NCI-H345 treated with DMSO at 0.1 percent for 48 hours (cell line): ENCODE results near the gene CCDC85C.

Source experiments
- DNase-seq: peaks from one replicate; lab custom pipeline; 2025; ENCODE audit not compliant: unreplicated experiment; lab: John Stamatoyannopoulos, UW

The CCDC85C gene

DNA sequence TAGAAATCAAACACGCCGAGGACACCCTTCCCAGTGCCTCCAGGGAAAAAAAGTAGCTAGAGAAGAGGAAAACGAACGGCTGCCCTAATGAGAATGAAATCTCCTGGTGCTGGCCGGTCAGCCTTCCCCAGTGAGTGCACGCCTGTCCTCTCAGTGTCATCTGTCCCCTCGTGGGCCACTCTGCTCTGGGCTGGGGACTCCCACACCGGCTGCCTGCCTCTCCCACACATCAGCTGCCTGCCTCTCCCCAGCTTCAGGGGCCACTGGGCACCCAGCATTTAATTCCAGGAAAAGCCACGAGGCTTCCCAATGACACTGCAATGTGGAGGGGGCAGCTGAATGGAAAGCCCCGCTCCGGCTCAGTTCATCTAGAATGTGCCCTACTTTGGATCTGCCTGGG is 59.0 kb downstream of the CCDC85C start:
- DNase-seq: no peak

DNA sequence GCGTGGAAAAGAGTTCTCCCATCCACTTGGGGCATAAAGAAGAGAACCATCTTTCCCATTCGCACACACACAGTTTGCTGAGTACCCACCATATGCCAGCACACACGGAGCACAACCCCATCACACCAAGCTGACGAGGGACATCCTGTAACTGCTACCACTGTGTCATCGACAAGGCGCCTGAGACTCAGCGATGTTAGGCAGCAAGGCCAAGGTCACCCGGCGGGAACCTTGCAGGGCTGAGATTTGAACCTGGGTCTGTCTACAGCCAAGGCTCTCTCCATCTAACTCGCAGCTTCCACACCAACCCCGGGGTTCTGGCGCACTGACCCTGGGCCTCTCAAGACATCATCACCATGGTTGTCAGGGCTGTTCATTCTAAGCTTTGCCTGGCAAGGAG is 60.0 kb downstream of the CCDC85C start:
- no peak for DNase-seq

DNA sequence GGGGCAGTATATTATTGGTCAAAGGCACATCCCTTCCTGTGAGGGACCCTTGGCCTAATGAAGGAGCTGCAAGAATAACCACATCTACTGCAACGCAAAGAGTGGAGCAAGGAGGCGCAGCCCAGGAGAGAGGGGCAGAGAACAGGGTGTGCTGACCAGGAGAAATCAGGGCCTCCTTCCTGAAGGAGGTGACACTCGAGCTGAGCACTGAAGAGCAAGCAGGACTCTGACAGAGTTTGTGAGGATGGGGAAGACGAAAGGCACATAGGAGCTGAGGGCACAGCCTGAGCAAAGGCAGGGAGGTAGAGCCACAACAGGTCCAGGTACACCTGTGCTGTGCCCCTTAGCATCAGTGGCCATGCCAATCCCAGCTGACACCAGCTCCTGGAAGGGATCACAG is 60.6 kb downstream of the CCDC85C start:
- no peak for DNase-seq

DNA sequence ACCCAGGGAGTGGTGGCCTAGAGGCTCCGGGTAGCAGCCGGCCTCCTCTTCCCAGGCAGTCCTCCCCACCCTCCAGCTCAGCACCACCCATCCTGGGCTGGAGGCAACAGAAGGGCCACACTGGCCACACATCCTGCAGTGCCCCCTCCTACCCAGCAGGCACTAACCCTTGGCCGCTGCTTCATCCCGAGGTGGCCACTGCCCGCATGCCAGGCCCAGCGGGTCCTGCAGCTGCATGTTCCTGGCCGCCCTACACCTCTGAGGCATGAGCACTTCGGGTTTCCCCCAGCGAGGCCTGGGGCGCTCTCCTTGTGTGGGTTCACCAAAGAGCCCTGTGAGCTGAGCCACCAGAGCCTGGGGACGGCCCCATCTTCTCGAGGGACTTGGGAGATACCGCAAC is 61.4 kb downstream of the CCDC85C start:
- no peak for DNase-seq

DNA sequence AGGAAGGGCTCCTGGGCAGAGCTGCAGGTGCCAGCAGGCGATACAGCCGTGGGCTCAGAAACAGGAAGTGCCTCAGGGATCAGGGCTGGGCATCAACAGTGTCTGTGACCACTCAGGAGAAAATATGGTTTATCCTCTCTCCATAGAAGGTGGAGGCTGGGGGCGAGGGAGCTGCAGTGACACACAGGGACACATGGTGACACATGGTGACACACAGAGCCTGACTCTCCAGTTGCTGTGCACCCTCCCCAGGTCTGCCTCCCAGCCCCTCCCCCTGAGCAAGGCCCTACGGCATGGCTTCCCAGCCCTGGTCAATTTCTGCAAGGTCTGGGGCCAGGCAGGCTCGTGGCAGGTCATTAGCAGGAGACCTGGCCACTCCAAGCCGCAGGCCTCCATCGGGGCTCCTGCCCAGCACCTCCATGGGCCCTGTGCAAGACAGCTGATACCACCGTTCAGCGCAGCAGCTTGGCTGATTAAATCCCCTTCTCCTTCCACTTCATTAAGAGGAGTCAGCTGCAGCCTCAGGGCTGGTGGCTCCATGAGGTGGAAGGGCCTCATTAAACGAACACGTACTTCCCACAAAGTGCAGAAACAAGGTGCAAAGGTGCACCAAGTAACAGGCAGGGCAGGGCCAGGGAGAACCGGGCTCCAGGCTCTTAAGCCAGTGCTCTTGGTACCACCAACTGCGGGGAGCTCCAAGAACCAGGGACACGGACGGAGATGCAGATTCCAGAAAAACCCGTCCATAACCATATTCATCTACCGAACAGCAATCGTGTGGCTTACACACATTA is 62.1 kb downstream of the CCDC85C start:
- no peak for DNase-seq

DNA sequence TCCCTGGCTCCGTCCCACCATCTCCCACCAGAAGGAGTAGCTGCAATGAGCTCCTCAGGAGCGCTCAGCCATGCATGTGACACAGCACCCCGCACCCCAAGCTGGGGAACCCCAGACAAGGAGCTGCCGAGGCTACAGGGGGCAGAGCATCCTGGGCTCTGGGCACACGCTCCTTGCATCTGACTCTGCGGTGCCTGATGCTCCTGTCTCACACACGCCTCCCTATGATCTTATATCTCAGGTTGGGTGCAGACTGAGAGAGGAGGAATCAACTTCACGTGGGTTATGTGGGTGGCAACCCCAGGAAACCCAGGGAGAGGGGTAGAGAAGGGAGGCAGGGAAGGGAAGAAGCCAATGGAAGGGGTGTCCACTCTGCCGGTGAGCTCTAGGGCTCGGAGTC is 62.8 kb downstream of the CCDC85C start:
- no peak for DNase-seq

DNA sequence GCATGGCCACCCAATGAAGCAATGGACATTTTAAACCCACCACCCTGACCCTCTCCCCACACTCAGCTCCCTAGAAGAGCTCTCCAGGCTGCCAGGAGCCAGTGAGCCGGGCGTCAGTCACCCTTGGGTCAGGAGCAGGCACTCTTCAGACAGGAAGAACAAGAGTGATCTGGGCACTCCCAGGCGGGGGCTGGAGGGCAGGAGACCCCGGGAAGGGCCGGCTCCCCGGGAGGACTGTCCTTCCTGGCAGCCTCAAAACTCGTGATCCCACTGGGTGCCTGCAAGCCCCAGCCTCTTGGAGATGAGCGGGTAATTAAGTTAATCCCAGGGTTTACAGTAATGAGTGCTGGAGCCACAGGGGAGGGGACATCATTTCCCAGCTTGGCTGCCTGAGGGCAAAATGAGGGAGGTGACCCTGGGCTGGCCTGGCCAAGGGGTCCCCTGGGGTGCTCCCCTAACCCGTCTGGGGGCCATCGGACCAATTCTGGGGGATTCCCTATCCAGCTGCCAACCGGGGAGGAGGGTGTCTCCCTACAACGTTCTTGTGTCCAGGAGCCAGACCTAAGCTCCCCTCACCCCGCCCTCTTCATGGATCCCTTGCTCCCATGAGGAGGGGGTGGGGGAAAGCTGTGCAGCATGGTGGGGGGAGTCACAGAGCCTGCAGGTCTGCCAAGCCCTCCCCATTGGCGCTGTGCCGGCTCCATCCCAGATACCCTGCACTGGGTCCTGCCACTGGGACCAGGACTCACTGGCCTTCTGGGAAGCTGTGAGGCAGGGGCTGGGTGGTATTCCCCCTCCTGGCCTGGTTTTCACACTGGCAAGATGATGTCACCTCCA is 63.6 kb downstream of the CCDC85C start:
- no peak for DNase-seq

DNA sequence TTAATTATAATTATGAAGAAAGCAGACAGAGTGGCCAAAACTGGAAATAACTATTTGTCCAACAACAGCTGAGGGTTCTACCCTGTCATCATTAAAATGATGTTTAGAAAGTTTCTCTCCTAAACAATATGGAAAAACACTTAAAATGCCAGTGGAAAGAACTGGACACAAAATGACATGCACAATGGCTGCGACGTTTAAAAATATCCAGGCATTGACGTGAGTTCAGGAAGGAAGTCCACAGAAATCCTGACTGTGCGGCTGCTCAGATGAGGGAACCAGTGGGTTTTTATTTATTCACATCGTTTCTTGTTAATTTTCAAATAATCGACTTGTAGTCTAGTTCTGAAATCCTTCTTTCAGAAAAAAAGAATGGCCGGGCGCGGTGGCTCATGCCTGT is 64.5 kb downstream of the CCDC85C start:
- DNase-seq: no peak

DNA sequence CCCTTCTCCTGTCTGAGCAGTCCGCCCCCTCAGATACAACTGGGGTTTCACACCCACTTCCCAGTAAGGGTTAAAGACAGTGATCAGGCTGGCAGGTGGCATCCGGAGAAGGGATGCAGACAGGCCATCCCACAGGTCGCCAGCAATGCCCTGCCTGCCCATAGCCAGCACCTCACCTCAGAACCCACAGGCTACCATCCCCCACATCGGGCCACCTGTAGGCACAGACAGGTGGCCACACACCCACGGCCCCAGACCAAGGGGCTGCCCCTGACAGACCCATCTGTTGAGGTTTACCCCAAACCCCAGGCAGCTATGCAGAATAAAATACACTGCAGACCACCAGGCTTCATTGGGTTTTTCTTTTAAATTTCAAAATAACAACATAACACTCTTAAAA is 65.3 kb downstream of the CCDC85C start:
- no peak for DNase-seq

DNA sequence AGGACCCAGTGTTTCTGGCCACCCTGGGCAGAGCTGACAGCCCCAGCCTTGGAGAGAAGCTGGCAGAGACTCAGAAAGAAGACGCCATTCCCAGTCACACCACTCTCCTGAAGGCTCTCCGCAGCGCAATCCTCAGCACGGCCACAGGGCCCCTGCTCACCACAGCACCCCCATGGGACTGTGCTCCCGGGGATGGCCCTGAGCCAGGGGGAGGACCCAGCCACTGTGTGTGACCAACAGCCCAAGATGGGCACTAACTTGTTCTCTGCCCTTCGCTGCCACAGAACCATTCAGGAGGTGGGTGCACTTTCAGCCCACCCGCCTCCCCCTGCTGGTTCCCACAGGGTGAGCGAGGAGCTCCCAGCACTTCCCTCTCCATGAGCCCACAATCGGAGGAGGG is 65.7 kb downstream of the CCDC85C start:
- DNase-seq: no peak

DNA sequence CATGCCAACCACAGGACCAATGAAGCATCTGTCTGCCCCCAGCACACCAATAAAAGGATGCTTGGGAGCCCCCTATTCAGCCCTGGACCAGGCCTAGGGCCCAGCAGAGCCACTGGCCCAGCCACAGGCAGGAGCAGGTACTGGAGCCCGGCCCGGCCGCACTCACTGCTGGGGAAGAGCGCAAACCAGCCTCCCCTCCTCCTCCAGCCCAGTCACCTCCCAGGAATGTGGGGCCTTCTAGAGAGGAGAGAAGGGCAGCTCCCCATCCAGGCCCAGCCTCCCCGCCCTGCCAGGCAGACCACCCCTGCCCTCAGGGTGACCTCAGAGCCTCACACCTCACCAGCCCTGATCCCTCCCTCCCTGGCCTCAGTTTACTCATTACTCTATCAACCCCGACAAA is 66.6 kb downstream of the CCDC85C start:
- DNase-seq: no peak

DNA sequence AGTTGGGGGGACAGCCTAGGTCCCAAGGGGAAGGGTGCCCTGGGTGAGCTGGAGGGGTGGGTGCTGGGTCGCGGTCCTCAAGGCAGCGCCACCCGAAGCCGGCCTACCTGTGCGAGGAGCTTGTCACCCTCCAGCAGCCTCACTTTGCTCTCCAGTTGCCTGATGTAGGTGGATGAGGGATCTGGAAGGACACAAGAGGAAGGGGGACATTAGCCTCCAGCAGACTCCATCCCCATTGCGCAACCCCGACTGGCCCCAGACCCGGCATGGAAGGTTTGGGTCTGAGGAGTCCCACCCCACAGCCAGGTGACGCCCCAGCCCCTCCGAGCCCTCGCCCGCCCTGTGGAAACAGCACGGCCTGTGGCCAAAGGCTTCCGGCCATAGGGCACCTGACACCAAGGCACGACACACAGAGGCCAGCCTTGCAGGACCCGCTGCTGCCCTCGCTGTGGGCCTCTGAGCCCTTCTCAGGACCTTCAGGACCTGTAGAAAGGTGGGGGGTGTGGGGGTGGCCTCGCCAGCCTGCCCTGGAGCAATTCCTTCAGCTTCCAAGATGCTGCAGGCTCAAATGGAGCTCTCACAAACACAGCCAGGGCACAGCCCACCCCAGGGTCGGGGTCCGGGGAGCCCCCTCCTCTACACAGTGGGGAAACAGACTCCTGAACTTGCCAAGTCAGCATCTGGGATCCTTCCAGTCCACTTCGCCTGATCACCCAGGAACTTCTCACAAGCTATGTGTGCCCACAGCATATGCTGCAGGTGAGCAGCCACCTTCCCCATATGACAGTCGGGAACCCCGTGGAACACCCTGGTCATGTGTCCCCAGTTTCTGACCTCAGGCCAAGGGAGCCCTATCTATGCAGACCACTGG is 67.9 kb downstream of the CCDC85C start:
- DNase-seq: no peak

DNA sequence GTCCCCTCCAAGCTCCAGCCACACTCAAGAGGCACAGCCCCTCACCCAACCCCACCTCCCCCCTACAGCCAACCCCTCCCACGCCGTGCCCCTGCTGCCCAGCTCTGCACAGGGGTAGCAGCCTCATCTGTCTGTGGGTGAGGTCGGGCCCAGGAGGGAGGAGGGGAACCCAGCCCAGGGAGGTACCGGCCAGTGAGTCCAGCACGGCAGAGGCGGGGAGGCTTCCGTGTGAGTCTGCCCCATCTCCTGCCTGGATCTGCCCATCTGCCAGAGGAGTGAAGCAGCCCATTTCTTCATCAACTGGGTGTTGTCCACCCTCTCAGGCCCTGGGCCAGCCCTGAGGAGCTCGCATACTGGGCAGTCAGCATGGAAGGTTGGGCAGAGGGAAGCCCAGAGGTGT is 68.6 kb downstream of the CCDC85C start:
- no peak for DNase-seq

DNA sequence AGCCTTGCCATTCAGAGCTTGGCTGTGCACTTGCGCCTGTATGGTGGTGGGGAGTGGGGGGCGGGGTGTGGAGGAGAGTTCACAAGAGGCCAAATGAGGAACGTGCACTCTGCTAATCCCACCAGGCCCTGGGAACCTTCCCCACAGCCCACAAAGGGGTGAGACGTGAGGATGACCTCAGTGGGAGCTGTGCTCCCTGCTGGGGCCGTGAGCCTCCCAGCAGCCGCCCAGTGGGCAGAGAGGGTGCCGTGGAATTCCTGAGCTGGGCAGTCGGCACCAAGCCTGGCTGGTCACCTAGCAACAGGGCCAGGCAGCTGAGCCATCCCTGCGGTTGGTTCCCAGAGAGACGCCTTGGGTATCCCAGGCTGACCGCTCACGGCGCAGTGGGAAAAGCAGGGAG is 69.1 kb downstream of the CCDC85C start:
- DNase-seq: no peak

DNA sequence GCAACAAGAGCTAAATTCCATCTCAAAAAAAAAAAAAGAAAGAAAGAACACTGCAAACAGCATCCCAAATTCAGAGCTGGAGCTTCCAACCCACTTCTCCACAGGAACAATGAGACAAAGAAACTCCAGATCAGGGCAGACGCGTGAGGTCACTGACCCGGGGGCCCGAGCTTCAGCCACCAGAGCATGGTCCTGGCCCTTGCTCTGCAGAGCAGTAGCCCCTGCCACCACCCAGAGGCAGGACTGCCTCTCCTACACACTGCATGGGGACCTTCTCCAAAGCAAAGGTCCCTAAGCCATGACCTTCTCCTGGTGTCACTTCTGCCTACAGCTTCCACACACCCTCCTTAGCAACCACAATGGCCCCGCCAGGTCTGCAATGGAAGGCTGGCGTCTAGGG is 69.7 kb downstream of the CCDC85C start:
- DNase-seq: no peak

DNA sequence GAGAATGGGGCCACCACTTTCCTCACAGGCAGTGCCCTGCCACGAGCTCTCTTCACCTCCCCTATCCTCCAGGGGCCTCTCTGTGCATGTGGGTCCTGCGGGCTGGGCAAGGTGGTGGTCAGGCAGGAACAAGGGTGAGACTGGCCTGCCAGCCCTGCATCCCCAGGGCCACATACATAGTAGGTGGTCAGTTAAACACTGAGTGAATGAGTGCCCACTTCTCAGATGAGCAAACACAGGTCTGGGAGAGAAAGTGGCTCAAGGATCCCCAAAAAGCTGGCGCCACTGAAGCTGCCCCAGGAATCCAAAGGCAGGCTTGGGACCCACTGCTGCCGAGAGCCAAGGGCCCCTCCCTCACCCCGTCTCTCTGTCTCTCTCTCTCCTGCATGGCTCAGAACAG is 71.7 kb downstream of the CCDC85C start:
- no peak for DNase-seq

DNA sequence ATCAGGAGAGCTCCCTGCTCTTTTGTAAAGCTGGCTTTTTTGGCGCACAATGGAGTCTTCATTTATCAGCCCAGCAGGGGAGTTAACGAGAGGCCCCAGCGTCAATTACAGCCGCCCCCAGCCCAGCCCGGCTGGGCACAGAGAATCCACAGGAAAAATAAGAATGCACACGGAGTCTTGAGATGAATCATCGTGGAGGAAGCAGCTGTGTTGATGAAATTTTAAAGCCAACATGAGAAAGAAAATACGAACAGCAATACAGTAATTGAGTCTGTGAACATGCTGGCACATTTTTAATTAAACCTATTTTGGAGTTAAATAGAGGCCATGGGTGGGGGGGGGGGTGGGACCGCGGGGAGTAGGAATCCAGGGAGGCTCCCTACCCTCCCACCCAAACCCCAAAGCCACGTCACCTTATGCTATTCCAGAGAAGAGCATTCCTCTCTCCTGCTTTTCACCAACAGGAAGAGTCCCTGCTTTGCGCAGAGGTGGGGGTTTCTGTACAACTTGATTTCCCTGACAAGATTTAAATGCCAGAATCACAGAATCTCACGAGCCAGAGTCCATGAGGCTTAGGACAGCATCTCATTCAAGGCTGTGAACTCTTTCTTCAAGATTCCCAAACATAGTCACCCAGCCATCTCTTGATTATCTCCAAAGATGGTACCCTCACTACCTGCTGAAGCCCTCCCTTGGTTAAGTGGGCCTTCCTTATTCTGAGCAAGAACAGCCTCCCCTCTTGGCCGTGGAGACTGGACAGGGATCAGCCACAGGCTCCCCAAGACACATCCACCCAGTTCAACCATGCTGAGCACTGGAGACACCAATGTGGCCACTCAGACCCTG is 72.5 kb downstream of the CCDC85C start:
- no peak for DNase-seq

DNA sequence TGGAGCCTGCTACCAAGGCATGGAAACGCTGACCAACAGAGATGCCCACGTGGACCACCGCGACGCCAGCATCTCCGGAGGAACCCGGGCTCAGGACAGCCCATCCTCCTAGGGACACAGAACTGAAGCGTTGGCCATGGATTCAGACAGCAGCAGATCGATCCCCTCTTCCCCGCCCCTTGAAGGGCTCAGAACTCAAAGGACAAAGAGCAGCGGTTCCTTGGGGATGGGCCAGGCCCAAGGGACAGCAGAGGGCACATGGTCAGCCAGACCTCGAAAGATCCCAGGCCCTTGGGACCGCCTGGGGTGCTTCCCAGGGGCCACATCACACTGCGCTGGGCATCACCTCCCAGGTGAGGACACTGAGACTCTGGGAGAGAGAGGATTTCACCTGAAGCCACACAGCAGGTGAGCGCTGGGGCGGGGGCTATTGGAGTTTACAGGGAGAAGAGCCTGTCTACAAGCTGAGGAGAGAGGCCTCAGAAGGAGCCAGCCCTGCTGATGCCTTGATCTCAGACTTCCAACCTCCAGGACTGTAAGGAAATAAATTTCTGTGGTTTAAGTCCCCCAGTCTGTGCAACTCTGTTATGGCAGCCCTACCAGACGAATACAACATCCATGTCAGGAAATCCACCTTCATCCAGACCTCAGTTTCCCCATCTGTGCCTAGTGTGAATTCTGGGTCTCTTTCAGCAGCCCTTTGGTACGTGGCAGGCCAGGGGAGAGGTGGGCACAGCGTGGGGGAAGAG is 73.4 kb downstream of the CCDC85C start:
- no peak for DNase-seq

DNA sequence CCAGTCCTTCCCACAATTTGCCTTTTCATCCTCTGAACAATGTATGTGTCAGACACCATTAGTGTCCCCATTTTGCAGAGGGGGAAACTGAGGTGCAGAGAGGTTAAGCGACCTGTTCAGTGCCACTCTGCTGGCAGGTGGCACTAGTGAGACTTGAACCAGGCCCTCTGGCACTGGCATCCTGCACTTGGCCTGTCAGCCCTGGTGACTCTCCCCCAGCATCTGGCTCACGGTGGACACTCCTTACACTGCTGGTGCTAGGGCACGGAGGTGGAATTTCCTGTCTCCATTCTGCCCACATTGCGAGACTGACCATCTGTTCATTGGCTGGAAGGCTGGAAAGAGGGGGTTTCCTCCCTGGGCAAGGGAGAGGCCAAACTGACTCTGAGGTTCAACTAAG is 74.1 kb downstream of the CCDC85C start:
- no peak for DNase-seq
